Naive thymus-derived CD4-positive, alpha-beta T cell (primary cell): ENCODE results near the gene PTPRA. TPM values are rescaled to one million over a fixed set of nuclear protein-coding genes. Genes with fewer than 3 reads are reported as not detected.

Experiments used
- ATAC-seq: fragments of 150-1000 bp; cut with Tn5 transposase; 2 replicates; pipeline ENCODE4 v1.10.0; 2021; ENCODE audit warnings: mild to moderate bottlenecking, moderate library complexity
- CTCF ChIA-PET: fragments of 350-600 bp; sonication (Branson Sonifier 250); formaldehyde crosslinking; loops from one replicate; lab custom pipeline; 2021; ENCODE audit warnings: antibody characterized with exemption; lab: Charles Lee
- POLR2A ChIA-PET: fragments of 350-600 bp; sonication (Branson Sonifier 250); formaldehyde crosslinking; loops from one replicate; lab custom pipeline; 2021; ENCODE audit warnings: antibody characterized with exemption, inconsistent platforms; lab: Charles Lee
- DNase-seq, 9 donors: peaks; one replicate each; pipeline versions ENCODE4 v3.0.0 to v3.0.0-alpha.2; 2020 to 2022; ENCODE audit warnings: mixed read lengths in 1 of 9
- H3K27ac ChIP-seq: one replicate; pipeline ENCODE4 v1.7.0; 2013; ENCODE audit warnings: mild to moderate bottlenecking, low read depth, low read length, moderate library complexity
- H3K27me3 ChIP-seq, 2 donors: one replicate each; pipeline ENCODE4 v1.7.0; 2013; ENCODE audit warnings: low read length in 2 of 2, mild to moderate bottlenecking in 2 of 2, moderate library complexity in 2 of 2; ENCODE audit not compliant: control insufficient read depth in 2 of 2, insufficient read depth in 2 of 2
- H3K36me3 ChIP-seq, 3 experiments: 1 replicate in 2 of 3; 2 replicates in 1 of 3; pipeline ENCODE4 v1.7.0; 2013; ENCODE audit warnings: low read length in 3 of 3, mild to moderate bottlenecking in 3 of 3, moderate library complexity in 1 of 3; ENCODE audit not compliant: insufficient read depth in 3 of 3, control insufficient read depth in 2 of 3
- H3K4me1 ChIP-seq, 2 donors: one replicate each; pipeline ENCODE4 v1.7.0; 2013; ENCODE audit warnings: low read length in 2 of 2, mild to moderate bottlenecking in 2 of 2, moderate library complexity in 1 of 2; ENCODE audit not compliant: control insufficient read depth in 2 of 2, insufficient read depth in 2 of 2
- H3K4me3 ChIP-seq: 2 replicates; pipeline ENCODE4 v1.7.0; 2013; ENCODE audit warnings: mild to moderate bottlenecking, low read length
- H3K9me3 ChIP-seq, 3 experiments: 1 replicate in 2 of 3; 2 replicates in 1 of 3; pipeline ENCODE4 v1.7.0; 2013; ENCODE audit warnings: low read length in 3 of 3; ENCODE audit not compliant: control insufficient read depth in 2 of 3
- H3K27ac Mint-ChIP-seq, 9 donors: one replicate each; pipeline ENCODE4 v1.8.0; 2020 to 2022; ENCODE audit warnings: mixed read lengths in 9 of 9, mild to moderate bottlenecking in 8 of 9, moderate library complexity in 5 of 9, inconsistent platforms in 2 of 9
- H3K27me3 Mint-ChIP-seq, 5 donors: one replicate each; pipeline ENCODE4 v1.8.0; 2021 to 2022; ENCODE audit warnings: mixed read lengths in 5 of 5, mild to moderate bottlenecking in 1 of 5
- H3K36me3 Mint-ChIP-seq, 5 donors: one replicate each; pipeline ENCODE4 v1.8.0; 2020 to 2022; ENCODE audit warnings: mixed read lengths in 5 of 5, mild to moderate bottlenecking in 3 of 5, inconsistent platforms in 1 of 5
- H3K4me1 Mint-ChIP-seq, 7 donors: one replicate each; pipeline ENCODE4 v1.8.0; 2020 to 2022; ENCODE audit warnings: mixed read lengths in 7 of 7, mild to moderate bottlenecking in 3 of 7, inconsistent platforms in 1 of 7
- H3K4me3 Mint-ChIP-seq, 10 donors: one replicate each; pipeline ENCODE4 v1.8.0; 2020 to 2022; ENCODE audit warnings: mild to moderate bottlenecking in 10 of 10, mixed read lengths in 10 of 10, moderate library complexity in 6 of 10, inconsistent platforms in 2 of 10
- H3K9me3 Mint-ChIP-seq, 11 donors: one replicate each; pipeline ENCODE4 v1.8.0; 2020 to 2022; ENCODE audit warnings: mixed read lengths in 11 of 11, mild to moderate bottlenecking in 4 of 11, inconsistent platforms in 1 of 11, moderate library complexity in 1 of 11
- intact Hi-C, 2 donors: fragments of 100-400 bp; cut with micrococcal nuclease; formaldehyde crosslinking; loops; one replicate each; pipeline ENCODE4 v1.15.1; 2023
- polyA plus RNA-seq, 2 donors: library from polyadenylated mRNA; unstranded; fragments of 300-500 nt; fragmentation: Illumina TruSeq; gene quantifications; one replicate each; pipeline ENCODE4 v1.2.3, GENCODE V29; 2021
- total RNA-seq, 6 experiments: library from RNA in 5 of 6; stranded (reverse) in 5 of 6; gene quantifications; 1 replicate in 5 of 6; 2 replicates in 1 of 6; pipeline ENCODE4 v1.2.3 and lab custom pipeline; 2021 to 2026

Gene PTPRA
- total and polyA plus RNA-seq, 7 experiments from 2014 or later: 27.5 to 86.6 (median 78.2) TPM

- CTCF ChIA-PET: no interaction called here
- intact Hi-C loops: no loop called here
- POLR2A ChIA-PET: no interaction called here
Measured at GRCh38 chr20:2991532-2991931, 118.3 kb downstream of the PTPRA start.

GRCh38 chr20:2993250-2993649 is 120.0 kb downstream of the PTPRA start:
- no peak overlapping the region for H3K4me3 Mint-ChIP-seq
- H3K9me3 Mint-ChIP-seq: peaks cover 0 to under 1% (median 0%) of the 10 kb centered on the region in 11 donors
- intact Hi-C loops: no loop called here
- H3K36me3 Mint-ChIP-seq: peaks cover 9 to 43% (median 40%) of the 10 kb centered on the region in 5 donors
- no peaks in the 10 kb centered on the region for H3K27me3 ChIP-seq
- H3K36me3 ChIP-seq: peaks cover 8 to 81% (median 19%) of the 10 kb centered on the region in 3 experiments
- peak overlapping the region in 3 of 9 donors; percentile 4 to 28 (median 17) for H3K27ac Mint-ChIP-seq
- no peaks in the 10 kb centered on the region for H3K4me1 ChIP-seq
- peaks cover 0 to 25% (median 0%) of the 10 kb centered on the region in 7 donors for H3K4me1 Mint-ChIP-seq
- H3K9me3 ChIP-seq: no peaks in the 10 kb centered on the region
- no peaks in the 10 kb centered on the region for H3K27me3 Mint-ChIP-seq
- H3K4me3 ChIP-seq: no peak overlapping the region
- DNase-seq (no peak), ATAC-seq (no peak)
- ChIA-PET CTCF (no interaction called here), POLR2A (no interaction called here)
- H3K27ac ChIP-seq: no peak overlapping the region

More at GRCh38 chr20:2991532-2991931, 118.3 kb downstream of the PTPRA start:
- Mint-ChIP-seq H3K27ac (no peak overlapping the region), H3K4me3 (no peak overlapping the region), H3K36me3 (peaks cover 11 to 53% (median 47%) of the 10 kb centered on the region in 5 donors), H3K27me3 (no peaks in the 10 kb centered on the region), H3K4me1 (peaks cover 0 to 36% (median 1%) of the 10 kb centered on the region in 7 donors), H3K9me3 (peaks cover 0 to 1% (median 0%) of the 10 kb centered on the region in 11 donors)
- ATAC-seq: no peak
- Histone ChIP-seq H3K27me3 (no peaks in the 10 kb centered on the region), H3K4me3 (no peak overlapping the region), H3K4me1 (no peaks in the 10 kb centered on the region), H3K36me3 (peaks cover 13 to 95% (median 31%) of the 10 kb centered on the region in 3 experiments), H3K27ac (no peak overlapping the region), H3K9me3 (no peaks in the 10 kb centered on the region)
- DNase-seq: no peak

GRCh38 chr20:2995796-2996195 is 122.5 kb downstream of the PTPRA start:
- H3K27ac Mint-ChIP-seq: peak overlapping the region in 4 of 9 donors; percentile 11 to 81 (median 65)
- no peak for DNase-seq
- Histone ChIP-seq H3K4me1 (no peaks in the 10 kb centered on the region), H3K4me3 (no peak overlapping the region), H3K36me3 (peaks cover 0 to 56% (median 13%) of the 10 kb centered on the region in 3 experiments), H3K9me3 (no peaks in the 10 kb centered on the region), H3K27me3 (no peaks in the 10 kb centered on the region), H3K27ac (no peak overlapping the region)
- H3K9me3 Mint-ChIP-seq: peaks cover 0 to 2% (median 0%) of the 10 kb centered on the region in 11 donors
- peaks cover 4 to 31% (median 23%) of the 10 kb centered on the region in 5 donors for H3K36me3 Mint-ChIP-seq
- intact Hi-C loops: no loop called here
- CTCF ChIA-PET: interaction anchor here (0.6 kb wide), 1 partner anchor 14 kb away, joined by 3 read pairs; no protein-coding TSS in a partner anchor
- POLR2A ChIA-PET: no interaction called here
- no peaks in the 10 kb centered on the region for H3K27me3 Mint-ChIP-seq
- H3K4me3 Mint-ChIP-seq: no peak overlapping the region
- ATAC-seq: no peak
- peaks cover 0 to 8% (median 0%) of the 10 kb centered on the region in 7 donors for H3K4me1 Mint-ChIP-seq

- H3K36me3 Mint-ChIP-seq: peaks cover 0 to 15% (median 8%) of the 10 kb centered on the region in 5 donors
Measured at GRCh38 chr20:2998728-2999127, 125.4 kb downstream of the PTPRA start.

GRCh38 chr20:3000852-3001523 is 127.7 kb downstream of the PTPRA start:
- H3K27ac Mint-ChIP-seq: peak overlapping the region in 1 of 9 donors; percentile 18
- Histone ChIP-seq H3K27ac (no peak overlapping the region), H3K36me3 (peaks cover 0 to 20% (median 0%) of the 10 kb centered on the region in 3 experiments), H3K27me3 (no peaks in the 10 kb centered on the region), H3K4me3 (no peak overlapping the region), H3K9me3 (no peaks in the 10 kb centered on the region), H3K4me1 (no peaks in the 10 kb centered on the region)
- peaks cover 0 to 2% (median 0%) of the 10 kb centered on the region in 7 donors for H3K4me1 Mint-ChIP-seq
- H3K27me3 Mint-ChIP-seq: no peaks in the 10 kb centered on the region
- H3K4me3 Mint-ChIP-seq: no peak overlapping the region
- ATAC-seq (peak; percentile 88), DNase-seq (peak in 7 of 9 donors; percentile 11 to 66 (median 49))
- ChIA-PET POLR2A (no interaction called here), CTCF (interaction anchor here (1.0 to 1.8 kb wide), 6 partner anchors 37 to 315 kb away, joined by 3 to 4 read pairs (median 4); partner anchors contain the start of gene PTPRA)
- H3K36me3 Mint-ChIP-seq: peaks cover 0 to 17% (median 4%) of the 10 kb centered on the region in 5 donors
- H3K9me3 Mint-ChIP-seq: peaks cover 0 to 5% (median 0%) of the 10 kb centered on the region in 11 donors
- intact Hi-C loops: loop anchor here (1.0 to 5.0 kb wide), 9 partner anchors 129 to 650 kb away; partner anchors contain the start of gene PTPRA (in 1 of the 2)

More at GRCh38 chr20:2998728-2999127, 125.4 kb downstream of the PTPRA start:
- H3K27me3 Mint-ChIP-seq: no peaks in the 10 kb centered on the region
- no peak for DNase-seq
- no peak overlapping the region for H3K27ac ChIP-seq
- H3K36me3 ChIP-seq: peaks cover 0 to 27% (median 8%) of the 10 kb centered on the region in 3 experiments
- H3K27ac Mint-ChIP-seq: no peak overlapping the region
- CTCF ChIA-PET: interaction anchor here (0.8 kb wide), 1 partner anchor 14 kb away, joined by 3 read pairs; no protein-coding TSS in a partner anchor
- no peaks in the 10 kb centered on the region for H3K27me3 ChIP-seq
- POLR2A ChIA-PET: no interaction called here
- H3K9me3 ChIP-seq: no peaks in the 10 kb centered on the region
- H3K4me1 ChIP-seq: no peaks in the 10 kb centered on the region
- no peak for ATAC-seq
- peaks cover 0 to 5% (median 0%) of the 10 kb centered on the region in 11 donors for H3K9me3 Mint-ChIP-seq
- H3K4me3 Mint-ChIP-seq: no peak overlapping the region
- no peak overlapping the region for H3K4me3 ChIP-seq
- intact Hi-C loops: no loop called here
- peaks cover 0 to 2% (median 0%) of the 10 kb centered on the region in 7 donors for H3K4me1 Mint-ChIP-seq

GRCh38 chr20:3003416-3003815 is 130.1 kb downstream of the PTPRA start:
- intact Hi-C loops: loop anchor here (5.0 kb wide), 2 partner anchors 131 to 246 kb away; partner anchors contain the start of gene PTPRA (in 1 of the 2)
- Histone ChIP-seq H3K4me3 (no peak overlapping the region), H3K27ac (no peak overlapping the region), H3K4me1 (no peaks in the 10 kb centered on the region), H3K36me3 (peaks cover 0 to 35% (median 10%) of the 10 kb centered on the region in 3 experiments), H3K27me3 (no peaks in the 10 kb centered on the region), H3K9me3 (no peaks in the 10 kb centered on the region)
- no peak for ATAC-seq
- Mint-ChIP-seq H3K27ac (no peak overlapping the region), H3K27me3 (no peaks in the 10 kb centered on the region), H3K9me3 (peaks cover 0 to 5% (median 0%) of the 10 kb centered on the region in 11 donors), H3K4me3 (no peak overlapping the region), H3K4me1 (peaks cover 0 to 2% (median 0%) of the 10 kb centered on the region in 7 donors), H3K36me3 (peaks cover 8 to 25% (median 14%) of the 10 kb centered on the region in 5 donors)
- CTCF ChIA-PET: no interaction called here
- POLR2A ChIA-PET: no interaction called here
- no peak for DNase-seq
